RKO (cell line): ENCODE results near the gene ZNF512B.

Experiments
- DNase-seq: peaks from one replicate; pipeline ENCODE4 v3.0.0-alpha.2; 2016; ENCODE audit warnings: low spot score

Gene ZNF512B

DNA sequence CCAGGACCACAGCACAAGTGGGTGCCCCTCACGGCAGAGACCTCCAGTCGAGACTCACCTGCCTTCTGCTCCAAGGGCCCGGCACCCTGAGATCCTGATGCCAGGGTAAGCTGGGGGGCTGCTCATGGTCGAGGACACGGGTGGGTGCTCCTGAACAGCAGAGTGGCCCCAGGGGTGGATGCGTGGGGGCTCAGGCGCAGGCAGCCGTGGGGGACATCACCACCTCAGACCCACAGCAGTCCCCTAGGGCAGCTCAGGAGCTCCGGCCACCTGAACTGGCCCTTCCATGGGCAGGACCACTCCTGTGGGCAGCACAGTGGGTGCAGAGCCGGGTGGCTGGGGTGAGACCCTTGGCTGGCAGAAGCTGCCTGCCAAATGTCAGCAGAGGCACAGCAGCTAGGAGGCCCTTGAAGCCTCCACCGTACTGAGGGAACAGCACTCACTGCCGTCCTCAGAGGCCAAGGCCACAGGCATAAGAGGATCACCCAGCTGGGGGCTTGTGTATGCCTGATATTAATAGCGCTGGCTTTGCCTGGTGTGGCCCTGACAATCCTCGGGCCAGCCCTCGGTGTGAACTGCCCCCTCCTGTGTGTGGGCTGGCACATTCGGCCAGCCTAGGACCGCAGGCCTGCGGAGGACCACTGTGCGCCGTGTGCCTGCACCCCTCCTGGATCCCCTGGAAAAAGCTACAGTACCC lies 18.9 kb downstream of the ZNF512B start:
- no peak for DNase-seq

DNA sequence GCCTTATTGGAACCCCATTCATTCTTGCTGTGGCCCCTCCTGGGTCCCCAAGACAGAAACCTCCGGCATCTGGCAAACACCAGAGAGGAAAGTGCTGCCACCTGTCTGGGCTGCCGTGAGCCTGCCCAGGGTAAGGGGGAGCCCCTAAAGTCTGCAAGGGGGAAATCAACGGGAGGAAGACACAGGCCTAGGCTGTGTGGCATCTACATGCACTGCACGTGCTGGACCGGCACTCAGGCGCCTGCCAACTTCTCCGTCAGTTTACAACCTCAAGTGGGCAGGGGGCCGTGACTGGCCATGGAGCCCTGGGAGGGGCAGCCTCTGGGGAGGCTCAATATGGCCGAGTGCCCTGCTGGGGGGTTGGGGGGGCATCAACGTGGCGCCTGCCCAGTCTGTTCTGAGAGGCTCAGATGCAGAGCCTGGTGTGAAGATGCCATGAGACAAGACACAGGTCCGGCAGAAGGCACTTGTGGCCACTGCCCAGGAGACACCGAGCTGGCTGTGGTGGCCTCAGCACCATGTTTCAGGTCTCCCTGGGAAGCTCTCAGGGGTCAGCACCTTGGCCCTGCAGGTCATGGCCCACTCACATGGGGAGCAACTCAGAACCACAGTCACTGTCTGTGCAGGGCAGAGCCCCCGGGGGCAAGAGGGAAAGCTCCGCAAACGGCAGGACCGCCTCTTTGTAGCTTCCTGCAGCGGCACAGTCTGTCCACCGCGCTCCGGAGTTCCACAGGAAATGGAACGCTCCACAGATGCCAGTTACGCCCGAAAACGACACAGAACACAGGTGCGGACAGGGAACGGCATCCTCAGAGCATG lies 21.9 kb downstream of the ZNF512B start:
- no peak for DNase-seq

DNA sequence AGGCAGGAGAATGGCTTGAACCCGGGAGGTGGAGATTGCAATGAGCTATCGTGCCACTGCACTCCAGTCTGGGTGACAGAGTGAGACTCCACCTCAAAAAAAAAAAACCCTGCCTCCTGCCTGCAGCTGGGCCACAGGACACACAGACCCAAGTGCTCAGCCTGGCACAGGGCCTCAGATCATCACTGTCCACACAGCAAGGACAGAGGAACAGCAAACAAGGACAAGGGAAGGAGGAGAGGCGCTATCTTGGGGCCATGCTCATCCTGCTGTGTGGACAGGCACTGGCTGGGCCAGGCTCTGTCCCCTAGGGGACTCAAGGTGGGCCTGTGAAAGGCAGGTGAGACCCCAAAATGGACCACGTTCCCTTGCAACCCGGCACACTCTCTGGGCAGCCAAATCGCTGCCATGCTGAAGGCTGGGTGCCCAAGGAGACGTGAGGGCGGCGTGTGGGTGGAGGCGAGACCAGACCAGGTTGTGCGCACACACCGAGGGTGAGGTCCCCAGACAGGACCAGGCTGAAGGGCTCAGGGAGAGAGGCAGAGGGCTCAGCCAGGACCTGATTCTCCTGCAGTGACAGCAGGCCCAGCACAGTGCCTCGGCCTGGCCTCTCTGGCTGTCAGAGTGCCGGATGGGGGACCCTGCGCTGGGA lies 22.6 kb downstream of the ZNF512B start:
- DNase-seq: no peak

DNA sequence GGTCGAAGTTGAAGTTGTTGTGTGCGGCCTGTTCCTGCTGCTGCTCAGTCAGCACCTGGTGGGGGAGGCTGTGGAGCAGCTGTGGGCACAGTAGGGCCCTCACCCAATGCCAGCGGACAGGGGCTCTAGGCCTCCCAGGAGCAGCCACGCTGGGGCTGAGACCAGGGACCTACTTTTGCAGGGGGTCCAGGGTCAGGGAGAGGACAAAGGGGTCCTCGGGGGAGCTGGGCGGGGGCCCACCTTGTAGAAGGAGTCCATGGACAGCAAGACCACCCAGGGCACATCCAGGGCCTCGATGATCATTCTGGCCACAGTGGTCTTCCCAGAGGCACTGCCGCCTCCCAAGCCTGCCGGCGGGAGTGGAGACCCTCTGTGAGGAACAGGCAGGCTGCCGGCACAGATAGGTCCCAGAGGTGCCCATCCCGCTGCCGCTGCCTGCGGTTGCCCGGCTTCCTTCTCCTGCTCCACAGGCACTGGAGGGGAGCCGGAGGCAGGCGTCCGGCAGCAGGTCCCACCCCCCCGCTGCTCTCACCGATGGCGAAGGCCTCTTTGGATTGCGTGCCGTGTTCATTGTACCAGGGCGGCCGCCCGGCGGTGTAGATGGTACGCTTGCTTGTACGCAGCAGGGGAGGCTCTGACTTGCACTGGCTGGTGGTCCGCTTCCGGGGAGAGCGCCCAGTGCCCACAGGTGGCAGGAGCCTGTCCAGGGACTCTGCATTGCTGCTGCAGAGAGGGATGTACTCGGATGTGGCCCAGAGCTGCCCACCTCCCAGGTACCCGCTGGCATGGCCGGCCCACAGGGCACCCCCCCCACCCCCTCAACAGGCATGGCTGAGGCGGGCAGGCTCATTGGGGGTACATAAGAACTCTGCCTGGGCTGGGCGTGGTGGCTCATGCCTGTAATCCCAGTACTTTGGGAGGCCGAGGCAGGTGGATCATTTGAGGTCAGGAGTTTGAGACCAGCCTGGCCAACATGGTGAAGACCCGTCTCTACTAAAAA lies 23.5 kb downstream of the ZNF512B start:
- no peak for DNase-seq

DNA sequence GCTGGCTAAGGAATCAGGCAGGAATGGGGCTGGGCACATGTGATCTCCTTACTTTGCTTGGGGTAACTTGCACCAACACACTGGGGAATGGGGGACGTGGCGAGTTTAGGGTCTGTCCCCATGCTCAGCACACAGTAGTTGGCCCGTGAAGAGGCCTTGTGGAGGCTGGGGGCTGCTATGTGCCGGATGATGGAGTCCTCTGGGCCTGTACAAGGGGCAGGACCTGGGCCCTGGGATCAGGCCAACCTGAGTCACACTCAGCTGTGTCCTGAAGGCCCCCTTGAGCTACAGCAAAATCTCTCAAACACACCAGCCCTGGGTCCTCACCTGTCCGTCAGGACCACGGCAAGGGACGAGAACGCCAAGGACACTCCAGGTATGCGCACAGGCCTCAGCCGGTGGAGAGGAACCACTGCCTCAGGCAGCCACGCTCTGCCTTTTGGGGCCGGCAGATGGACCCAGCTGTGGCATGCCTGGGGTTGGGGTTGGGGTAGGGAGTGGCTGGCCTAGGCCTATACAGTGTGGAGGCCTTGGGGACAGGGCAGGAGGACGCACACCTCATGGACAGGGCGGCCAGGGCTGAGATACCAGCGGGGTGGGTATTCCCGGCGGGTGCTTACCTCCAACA lies 24.6 kb downstream of the ZNF512B start:
- no peak for DNase-seq

DNA sequence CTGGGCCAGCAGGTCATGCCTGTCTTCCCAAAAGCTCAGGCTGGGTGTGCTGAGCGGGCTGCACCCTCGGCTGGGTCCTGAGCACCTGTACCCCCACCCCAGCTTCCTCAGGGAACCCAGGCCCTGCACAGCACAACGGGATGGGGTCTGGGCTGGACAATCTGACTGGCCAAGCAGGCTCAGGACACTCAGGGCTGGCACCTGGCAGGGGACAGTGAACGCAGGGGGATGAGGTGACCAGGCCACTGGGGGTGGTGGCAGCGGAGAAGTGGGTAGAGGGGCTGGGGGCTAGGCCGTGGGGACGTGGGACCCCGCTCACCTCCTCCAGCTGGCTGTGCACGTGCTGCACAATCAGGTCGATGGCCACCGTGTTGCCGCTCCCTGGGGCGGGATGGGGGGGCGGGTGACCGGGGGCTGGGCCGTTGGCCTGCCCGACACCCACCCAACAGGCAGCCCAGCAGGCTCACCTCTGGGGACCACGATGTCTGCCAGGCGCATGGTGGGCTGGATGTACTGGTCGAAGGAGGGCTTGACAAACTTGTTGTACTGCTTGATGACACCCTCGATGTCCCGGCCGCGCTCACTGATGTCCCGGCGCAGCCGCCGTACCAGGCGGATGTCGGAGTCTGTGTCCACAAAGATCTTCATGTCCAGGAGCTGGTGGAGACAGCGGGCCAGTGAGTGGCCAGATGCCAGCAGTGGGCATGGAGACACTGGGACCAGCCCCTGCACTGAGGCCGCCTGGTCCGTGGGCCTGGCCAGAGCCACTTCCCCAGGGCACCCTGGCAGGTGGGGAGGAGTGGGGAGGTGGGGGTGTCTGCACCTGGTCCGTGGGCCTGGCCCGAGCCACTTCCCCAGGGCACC lies 25.4 kb downstream of the ZNF512B start:
- DNase-seq: no peak

DNA sequence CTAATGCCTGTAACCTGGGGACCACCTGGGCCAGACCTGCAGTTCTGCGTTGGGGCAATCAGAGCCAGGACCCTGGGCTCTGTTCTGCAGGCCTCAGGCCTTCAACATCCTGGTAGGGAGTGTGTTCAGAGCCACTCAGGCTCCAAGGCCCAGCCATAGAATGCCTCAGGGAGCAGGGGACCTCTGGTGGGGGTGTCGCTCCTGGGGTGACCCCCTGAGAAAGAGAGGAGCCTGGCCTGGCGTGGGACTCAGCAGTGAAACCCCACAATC lies 26.0 kb downstream of the ZNF512B start:
- no peak for DNase-seq

DNA sequence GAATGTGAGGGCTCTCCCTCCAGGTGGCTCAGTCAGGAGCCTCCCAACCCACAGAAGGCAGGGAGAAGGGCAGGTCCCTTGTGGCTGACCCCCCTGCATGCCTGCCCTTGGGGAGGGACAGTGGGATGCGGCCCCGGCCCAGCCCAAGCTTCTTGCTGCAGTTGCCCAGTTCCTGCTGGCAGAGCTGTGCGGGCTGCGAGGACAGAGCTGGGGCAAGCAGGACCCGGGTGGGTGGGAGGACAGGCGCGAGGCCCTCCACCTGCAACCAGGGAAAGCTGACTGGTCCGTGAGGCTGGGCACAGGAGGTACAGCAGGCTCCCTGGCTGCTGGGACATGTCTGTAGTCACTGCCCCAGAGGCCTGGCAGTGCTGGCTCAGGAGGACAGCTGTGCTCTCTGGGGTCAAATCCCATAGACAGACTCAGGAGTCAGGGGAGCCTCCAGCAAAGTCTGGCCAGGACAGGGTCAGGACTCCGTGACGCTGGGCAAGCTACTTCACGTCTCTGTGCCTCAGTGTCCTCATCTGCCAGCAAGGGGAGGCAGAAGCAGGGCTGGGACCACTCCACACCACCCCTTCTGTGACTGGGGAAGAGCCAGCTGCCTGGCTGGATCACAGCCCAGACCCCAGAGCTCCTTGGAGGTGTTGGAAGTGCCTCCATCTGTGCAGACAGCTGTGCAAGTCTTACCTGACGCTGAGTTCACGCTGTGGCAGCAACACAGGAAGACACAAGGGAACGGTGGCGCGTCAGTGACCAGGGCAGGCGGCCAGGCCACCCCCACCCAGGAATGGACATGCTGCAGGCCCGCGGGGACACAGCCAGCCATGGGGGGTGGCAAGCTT lies 26.5 kb downstream of the ZNF512B start:
- DNase-seq: no peak

DNA sequence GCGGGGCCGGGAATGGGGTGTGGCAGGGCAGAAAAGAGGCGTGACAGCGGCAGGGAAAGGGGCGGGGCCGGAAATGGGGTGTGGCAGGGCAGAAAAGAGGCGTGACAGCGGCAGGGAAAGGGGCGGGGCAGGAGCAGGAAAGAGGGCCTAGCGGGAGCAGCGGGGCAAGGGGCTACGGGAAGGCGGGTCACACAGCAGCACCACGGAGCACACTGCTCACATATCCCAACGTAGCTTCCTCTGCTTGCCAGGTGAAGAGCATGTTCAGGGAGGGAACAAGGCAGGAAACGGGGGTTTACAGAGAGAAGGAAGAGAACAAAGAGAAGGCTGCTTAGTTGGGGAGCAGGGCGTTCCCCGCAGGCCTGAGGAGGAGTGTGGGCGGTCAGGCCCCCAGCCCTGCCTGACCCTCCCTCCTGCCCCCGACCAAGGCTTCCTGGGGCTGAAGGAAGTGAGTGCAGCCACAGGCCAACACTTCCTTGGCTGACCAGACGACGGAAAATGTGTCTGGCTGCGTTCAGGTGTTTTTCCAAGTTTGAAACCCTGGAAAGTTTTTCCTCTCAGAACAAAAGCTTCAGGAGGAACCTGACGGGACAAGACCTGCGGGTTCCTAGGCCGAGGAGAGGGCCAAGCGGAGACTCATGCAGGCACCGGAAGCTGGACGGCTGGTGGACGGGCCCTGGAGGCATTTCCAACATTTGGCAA lies 27.3 kb downstream of the ZNF512B start:
- DNase-seq: peak; percentile 47

DNA sequence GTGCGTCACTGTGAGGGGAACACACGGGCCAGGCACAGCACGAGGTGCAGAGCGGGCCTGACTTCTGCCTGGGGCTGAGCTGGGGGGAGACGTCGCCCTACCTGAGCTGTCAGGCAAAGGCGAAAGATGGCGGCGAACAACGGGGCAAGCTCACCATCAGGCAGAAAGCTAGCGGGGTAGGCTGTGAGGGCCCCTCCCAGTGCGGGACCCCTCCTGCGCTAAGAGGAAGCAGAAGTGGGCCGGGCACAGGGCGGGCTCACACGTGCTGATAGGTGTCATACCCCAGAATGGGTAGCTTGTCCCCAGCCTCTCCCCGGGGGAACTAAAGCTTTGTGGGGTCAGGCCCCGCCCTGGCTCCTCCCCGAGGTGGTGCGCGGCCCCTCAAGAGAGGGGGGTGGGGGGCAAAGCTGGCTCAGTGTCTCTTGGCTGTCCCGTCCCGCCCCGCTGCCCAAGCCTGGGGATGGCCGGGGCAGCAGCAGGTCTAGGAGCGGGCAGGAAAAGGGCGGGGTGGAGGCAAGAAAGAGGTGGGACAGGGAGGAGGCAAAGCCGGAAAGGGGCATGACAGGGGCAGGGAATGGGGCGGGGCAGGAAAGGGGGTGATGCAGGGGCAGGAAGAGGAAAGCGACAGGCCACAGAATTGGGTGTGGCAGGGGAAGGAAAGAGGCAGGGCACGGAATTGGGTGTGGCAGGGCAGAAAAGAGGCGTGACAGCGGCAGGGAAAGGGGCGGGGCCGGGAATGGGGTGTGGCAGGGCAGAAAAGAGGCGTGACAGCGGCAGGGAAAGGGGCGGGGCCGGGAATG lies 28.2 kb downstream of the ZNF512B start:
- DNase-seq: peak; percentile 92

DNA sequence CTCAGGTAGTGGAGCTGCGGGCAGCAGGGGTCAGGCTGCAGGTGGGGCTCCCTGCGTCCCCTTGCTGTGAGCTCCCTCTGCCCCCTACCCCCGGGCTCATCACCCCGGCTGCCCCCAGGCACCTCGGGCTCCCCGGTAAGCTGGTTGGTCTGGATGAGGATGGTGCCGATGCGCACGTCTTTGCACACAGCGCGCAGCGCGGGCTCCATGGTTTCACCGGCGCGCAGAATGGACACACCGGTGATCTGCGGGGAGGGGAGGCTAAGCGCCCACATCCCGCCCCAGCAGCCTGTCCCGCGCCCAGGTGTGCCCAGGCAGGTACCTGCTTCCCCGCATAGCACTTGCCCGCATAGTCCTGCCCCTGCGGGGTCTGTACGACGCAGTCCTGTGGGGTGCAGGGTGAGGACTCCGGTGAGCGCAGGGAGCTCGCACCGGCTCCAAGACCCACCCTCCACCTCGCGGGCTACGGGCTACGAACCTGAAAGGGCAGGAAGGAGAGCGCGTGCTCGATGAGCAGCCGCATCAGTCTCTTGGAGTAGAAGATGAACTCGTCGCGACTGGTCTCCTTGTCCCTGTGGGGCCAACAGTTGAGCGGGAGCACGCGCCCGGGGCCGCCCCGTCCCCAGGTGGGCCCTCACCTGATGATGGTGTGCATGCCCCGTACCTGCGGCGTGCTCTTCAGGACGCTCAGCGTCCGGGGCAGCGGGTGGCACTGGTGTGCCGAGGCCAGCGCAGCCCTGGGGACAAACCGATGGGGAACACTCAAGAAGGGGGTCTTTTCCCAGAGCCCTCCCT lies 29.1 kb downstream of the ZNF512B start:
- no peak for DNase-seq

DNA sequence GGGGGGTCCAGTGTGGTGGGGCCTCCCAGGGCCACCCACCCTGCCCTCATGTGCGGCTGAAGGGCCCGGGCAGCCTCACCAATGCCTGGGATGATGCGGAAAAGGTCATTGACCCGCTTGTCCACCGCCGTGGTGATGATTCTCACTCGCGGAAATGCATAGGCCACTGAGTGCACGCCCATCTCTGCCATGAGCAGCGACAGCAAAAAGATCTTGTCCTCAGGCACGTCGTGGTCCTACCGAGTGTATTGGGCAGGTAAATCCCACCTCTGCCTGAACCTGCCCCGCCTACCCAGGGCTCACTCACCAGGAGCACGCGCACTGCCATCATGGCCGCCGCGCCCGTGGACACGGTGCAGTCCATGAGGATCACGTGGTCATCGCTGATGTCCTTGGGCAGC lies 29.7 kb downstream of the ZNF512B start:
- no peak for DNase-seq

DNA sequence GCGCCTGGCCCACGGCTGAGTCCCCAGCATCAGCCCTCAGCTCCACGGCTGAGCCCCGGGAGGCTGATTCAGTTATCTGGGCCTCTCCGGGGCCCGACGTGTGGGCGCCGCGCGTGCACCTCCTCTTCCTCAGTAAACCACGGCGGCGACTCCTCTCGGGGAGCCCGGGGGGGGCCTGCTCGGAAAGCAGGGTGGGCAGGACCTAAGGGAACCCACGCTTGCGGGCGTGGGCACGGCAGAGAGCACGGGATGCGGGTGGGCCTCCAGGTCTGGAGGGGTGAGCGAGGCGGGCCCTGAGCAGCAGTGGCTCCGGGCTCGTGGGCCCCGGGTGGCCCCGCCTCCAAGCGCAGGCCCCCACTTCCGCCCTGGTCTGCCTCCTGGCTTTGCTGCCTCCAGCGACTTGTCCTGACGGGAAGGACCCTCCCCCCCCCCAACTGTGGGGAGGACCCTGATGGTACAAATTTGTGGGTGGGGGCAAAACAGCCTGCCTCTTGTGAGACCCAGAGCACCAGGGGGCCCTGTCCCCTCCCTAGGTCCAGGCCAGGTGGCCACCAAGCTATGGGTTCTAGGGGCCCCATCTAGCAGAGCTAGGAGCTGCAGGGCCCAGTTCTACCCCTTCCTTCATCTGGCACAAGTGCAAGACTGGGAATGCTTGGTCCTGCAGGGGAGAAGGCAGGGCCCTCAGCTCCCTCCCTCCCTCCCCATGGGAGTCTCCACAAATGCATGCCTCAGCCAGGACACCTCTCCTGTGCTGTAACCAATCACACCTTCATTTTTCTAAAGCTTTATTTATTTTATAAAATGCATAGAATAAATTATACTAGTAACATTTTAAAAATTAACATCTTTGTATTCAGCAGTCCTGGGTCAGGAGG lies 30.4 kb downstream of the ZNF512B start:
- no peak for DNase-seq

DNA sequence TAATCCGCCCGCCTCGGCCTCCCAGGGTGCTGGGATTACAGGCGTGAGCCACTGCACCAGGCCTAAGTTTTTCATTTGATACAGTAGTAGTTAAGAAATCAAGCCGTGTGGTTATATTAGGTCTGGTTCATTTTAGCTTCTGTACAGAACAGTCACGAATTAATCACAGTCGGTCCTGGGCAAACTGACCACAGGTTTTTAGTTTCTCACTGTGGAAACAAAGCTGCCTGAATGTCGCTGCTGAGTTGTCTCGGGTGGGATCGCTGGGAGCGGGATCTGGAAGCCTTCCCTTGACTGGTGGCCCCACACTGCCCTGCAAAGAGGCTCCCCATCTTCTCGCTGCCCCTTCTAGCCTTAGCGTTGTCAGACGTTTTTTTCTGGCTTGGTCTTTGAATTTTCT lies 32.1 kb downstream of the ZNF512B start:
- DNase-seq: no peak

DNA sequence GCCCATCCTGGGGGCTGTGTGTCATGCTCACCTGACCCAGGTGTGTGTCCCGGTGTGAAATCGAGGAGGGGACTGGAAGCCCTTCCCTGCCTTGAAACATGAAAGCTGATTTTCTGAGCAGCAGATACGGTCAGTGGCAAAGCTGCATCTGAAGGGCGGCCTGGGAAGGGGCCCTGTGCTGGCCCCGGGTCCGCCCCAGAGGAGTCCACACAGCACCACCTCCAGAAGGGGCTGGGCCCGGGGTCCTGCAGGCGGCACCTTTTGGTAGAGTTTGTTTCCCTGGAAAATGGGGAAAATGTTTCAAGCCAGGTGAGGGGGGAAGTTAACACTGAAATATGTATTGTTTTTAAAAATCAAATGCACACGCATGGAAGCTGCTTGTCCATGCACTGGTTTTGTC lies 34.3 kb downstream of the ZNF512B start:
- DNase-seq: no peak

DNA sequence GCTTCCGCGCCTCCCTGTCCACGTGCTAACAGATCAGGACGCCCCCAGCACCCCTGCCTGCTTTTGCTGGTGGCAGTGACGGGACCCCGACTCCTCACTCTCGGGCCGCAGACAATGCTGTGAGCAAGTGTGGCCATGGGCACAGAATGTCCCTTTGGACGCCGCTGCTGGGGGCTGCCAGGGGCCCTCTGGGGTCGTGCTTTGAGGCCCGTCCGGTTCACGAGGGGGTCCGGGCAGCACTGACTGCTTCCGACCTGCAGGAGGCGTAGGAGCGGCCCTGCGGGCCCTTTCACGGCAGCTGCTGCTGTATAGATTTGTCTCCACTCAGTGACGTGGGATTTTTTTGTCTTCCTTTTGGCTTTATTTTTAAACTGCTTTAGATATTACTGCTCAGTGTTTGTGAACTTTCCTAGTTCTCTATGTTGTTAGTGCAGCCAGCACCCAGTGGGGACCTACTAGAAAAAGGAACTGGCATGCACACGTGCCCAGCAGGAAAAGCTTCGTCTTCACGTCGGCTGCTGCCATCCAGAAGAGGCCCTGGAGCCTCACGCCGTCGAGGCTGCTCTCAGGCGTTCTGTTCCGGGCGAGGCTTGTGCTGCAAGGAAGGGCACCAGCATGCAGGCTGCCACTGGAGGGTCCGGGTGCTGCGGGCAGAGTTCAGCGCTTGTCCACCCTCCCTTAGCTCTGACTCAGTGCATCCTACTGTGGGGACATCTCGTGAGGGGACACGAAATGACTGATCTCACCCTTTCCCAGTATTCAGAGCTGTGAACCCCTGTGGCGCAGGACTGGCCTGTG lies 35.3 kb downstream of the ZNF512B start:
- no peak for DNase-seq
